HEK293 (cell line): ENCODE results near the gene POU2F2.
A peak's percentile ranks its signal among the peaks of the same experiment; 100 is the strongest.

Experiments
- CTCF ChIA-PET: fragments of 350-600 bp; formaldehyde crosslinking; extraction: SDS; loops from one replicate; lab custom pipeline; 2021; ENCODE audit warnings: antibody characterized with exemption; lab: Yijun Ruan, JAX
- POLR2A ChIA-PET: fragments of 300-600 bp; formaldehyde crosslinking; extraction: SDS; loops from one replicate; lab custom pipeline; 2020; ENCODE audit warnings: antibody characterized with exemption, inconsistent platforms; lab: Yijun Ruan, JAX
- H3K27ac ChIP-seq: fragments of 200-500 bp; sonication (Bioruptor generic); 2 replicates; pipeline ENCODE4 v1.5.1; 2014; ENCODE audit warnings: low read depth, low read length, control low read depth, inconsistent platforms; ENCODE audit errors: extremely low read depth
- H3K36me3 ChIP-seq, 2 experiments: fragments of 200-500 bp in 1 of 2; sonication (Bioruptor generic) in 1 of 2; 1 replicate in 1 of 2; 2 replicates in 1 of 2; pipeline ENCODE4 v1.5.1; 2014 to 2017; ENCODE audit warnings: inconsistent platforms in 2 of 2, low read length in 2 of 2; ENCODE audit not compliant: control insufficient read depth in 2 of 2, insufficient read depth in 1 of 2
- H3K4me1 ChIP-seq: fragments of 200-500 bp; sonication (Bioruptor generic); 2 replicates; pipeline ENCODE4 v1.5.1; 2014; ENCODE audit warnings: mild to moderate bottlenecking, low read length, inconsistent platforms; ENCODE audit not compliant: control insufficient read depth, insufficient read depth
- H3K4me3 ChIP-seq: 2 replicates; pipeline ENCODE4 v1.5.1; 2011; ENCODE audit warnings: low read depth, mild to moderate bottlenecking, control low read depth, low read length, moderate library complexity
- H3K9me3 ChIP-seq: fragments of 200-500 bp; sonication (Bioruptor generic); 2 replicates; pipeline ENCODE4 v1.5.1; 2014; ENCODE audit warnings: low read depth, low read length, inconsistent platforms; ENCODE audit not compliant: control insufficient read depth, insufficient read depth
- FEZF1 ChIP-seq: fragments of 450-650 bp; formaldehyde crosslinking; IDR thresholded peaks from 2 replicates; pipeline ENCODE4 v1.5.1; 2016; ENCODE audit warnings: missing biosample characterization, missing genetic modification characterization
- KLF1 ChIP-seq: fragments of 450-650 bp; formaldehyde crosslinking; IDR thresholded peaks from 2 replicates; pipeline ENCODE4 v1.5.1; 2016; ENCODE audit warnings: missing biosample characterization, missing genetic modification characterization
- KLF9 ChIP-seq: fragments of 450-650 bp; formaldehyde crosslinking; IDR thresholded peaks from 2 replicates; pipeline ENCODE4 v1.5.1; 2016; ENCODE audit warnings: missing biosample characterization, missing genetic modification characterization, low read depth
- RBAK ChIP-seq: fragments of 450-650 bp; formaldehyde crosslinking; IDR thresholded peaks from 2 replicates; pipeline ENCODE4 v1.5.1; 2016; ENCODE audit warnings: missing biosample characterization, missing genetic modification characterization
- SCRT2 ChIP-seq: fragments of 450-650 bp; formaldehyde crosslinking; IDR thresholded peaks from 2 replicates; pipeline ENCODE4 v1.5.1; 2016; ENCODE audit warnings: missing biosample characterization, missing genetic modification characterization
- YY2 ChIP-seq: fragments of 450-650 bp; formaldehyde crosslinking; IDR thresholded peaks from 2 replicates; pipeline ENCODE4 v1.5.1; 2016; ENCODE audit warnings: missing biosample characterization, missing genetic modification characterization
- ZBTB17 ChIP-seq: fragments of 450-650 bp; formaldehyde crosslinking; IDR thresholded peaks from 2 replicates; pipeline ENCODE4 v1.5.1; 2016; ENCODE audit warnings: missing biosample characterization, missing genetic modification characterization
- ZBTB48 ChIP-seq: fragments of 450-650 bp; formaldehyde crosslinking; IDR thresholded peaks from 2 replicates; pipeline ENCODE4 v1.5.1; 2016; ENCODE audit warnings: missing biosample characterization, missing genetic modification characterization
- ZFHX2 ChIP-seq: fragments of 450-650 bp; formaldehyde crosslinking; conservative IDR thresholded peaks from 2 replicates; pipeline ENCODE4 v1.5.1; 2016; ENCODE audit warnings: missing biosample characterization, missing genetic modification characterization
- ZFP41 ChIP-seq: fragments of 450-650 bp; formaldehyde crosslinking; IDR thresholded peaks from 2 replicates; pipeline ENCODE4 v1.5.1; 2016; ENCODE audit warnings: missing biosample characterization, missing genetic modification characterization, borderline replicate concordance
- ZNF10 ChIP-seq: fragments of 450-650 bp; formaldehyde crosslinking; IDR thresholded peaks from 2 replicates; pipeline ENCODE4 v1.5.1; 2017; ENCODE audit warnings: missing biosample characterization, missing genetic modification characterization
- ZNF184 ChIP-seq: fragments of 450-650 bp; IDR thresholded peaks from 2 replicates; pipeline ENCODE4 v1.5.1; 2018; ENCODE audit warnings: missing biosample characterization, mild to moderate bottlenecking, missing genetic modification characterization
- ZNF394 ChIP-seq: fragments of 450-650 bp; formaldehyde crosslinking; IDR thresholded peaks from 2 replicates; pipeline ENCODE4 v1.5.1; 2016; ENCODE audit warnings: missing biosample characterization, missing genetic modification characterization, mild to moderate bottlenecking, moderate library complexity, borderline replicate concordance
- ZNF48 ChIP-seq: fragments of 450-650 bp; formaldehyde crosslinking; IDR thresholded peaks from 2 replicates; pipeline ENCODE4 v1.5.1; 2016; ENCODE audit warnings: missing biosample characterization, missing genetic modification characterization
- ZNF548 ChIP-seq: fragments of 450-650 bp; formaldehyde crosslinking; IDR thresholded peaks from 2 replicates; pipeline ENCODE4 v1.5.1; 2016; ENCODE audit warnings: missing biosample characterization, missing genetic modification characterization
- TF ChIP-seq, protein P1 (sequence below): fragments of 450-650 bp; formaldehyde crosslinking; IDR thresholded peaks from 2 replicates; pipeline ENCODE4 v1.5.1; 2016; ENCODE audit warnings: missing biosample characterization, missing genetic modification characterization
- TF ChIP-seq, protein P2 (sequence below): fragments of 450-650 bp; IDR thresholded peaks from 2 replicates; pipeline ENCODE4 v1.5.1; 2018; ENCODE audit warnings: missing biosample characterization, missing genetic modification characterization
- TF ChIP-seq, protein P3 (sequence below): fragments of 450-650 bp; formaldehyde crosslinking; IDR thresholded peaks from 2 replicates; pipeline ENCODE4 v1.5.1; 2016; ENCODE audit warnings: missing biosample characterization, missing genetic modification characterization
- TF ChIP-seq, protein P4 (sequence below): fragments of 450-650 bp; formaldehyde crosslinking; IDR thresholded peaks from 2 replicates; pipeline ENCODE4 v1.5.1; 2017; ENCODE audit warnings: missing biosample characterization, missing genetic modification characterization
- TF ChIP-seq, protein P5 (sequence below): fragments of 450-650 bp; formaldehyde crosslinking; IDR thresholded peaks from 2 replicates; pipeline ENCODE4 v1.5.1; 2016; ENCODE audit warnings: missing biosample characterization, missing genetic modification characterization

POU2F2 gene

DNA sequence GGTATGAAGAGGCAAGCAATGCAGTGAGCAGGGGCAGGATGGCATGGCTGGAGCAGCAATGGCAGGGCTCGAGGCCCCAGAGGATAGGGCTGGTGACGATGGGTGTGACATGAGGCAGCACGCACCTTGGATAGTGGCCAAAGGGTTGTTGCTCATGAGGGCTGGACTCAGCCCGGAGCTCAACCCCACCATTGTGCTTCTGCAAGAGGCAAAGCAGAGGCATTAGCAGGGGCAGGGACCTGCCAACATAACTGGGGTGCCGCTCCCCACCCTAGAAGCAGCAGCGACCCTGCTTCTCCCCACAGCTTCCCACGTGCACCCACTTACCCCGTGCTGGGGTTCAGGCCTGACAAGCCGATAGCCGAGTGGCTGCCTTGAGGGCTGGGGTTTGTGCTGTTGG is 40.5 kb downstream of the POU2F2 start:
- POLR2A ChIA-PET, result interaction anchor here (0.7 kb wide), 1 partner anchor 229 kb away, joined by 5 read pairs; no protein-coding TSS in a partner anchor
- TF ChIP-seq ZFP41 (tag by site-specific recombination), result no peak
- TF ChIP-seq KLF9, result 0 out of 2 replicates have a peak, but pooled peaks have one; percentile 41
- TF ChIP-seq ZNF394 (tag by site-specific recombination), result no peak
- TF ChIP-seq ZBTB17 (tag by site-specific recombination), result peak; percentile 74
- TF ChIP-seq ZBTB48, result 0 out of 2 replicates have a peak, but pooled peaks have one; percentile 45
- 0 out of 2 replicates have a peak, but pooled peaks have one; percentile 21 for TF ChIP-seq ZFHX2 (tag by site-specific recombination)
- TF ChIP-seq SCRT2 (tag by site-specific recombination), result peak; percentile 45; the same call in 1 of the 2 replicates
- TF ChIP-seq, protein P1, sequence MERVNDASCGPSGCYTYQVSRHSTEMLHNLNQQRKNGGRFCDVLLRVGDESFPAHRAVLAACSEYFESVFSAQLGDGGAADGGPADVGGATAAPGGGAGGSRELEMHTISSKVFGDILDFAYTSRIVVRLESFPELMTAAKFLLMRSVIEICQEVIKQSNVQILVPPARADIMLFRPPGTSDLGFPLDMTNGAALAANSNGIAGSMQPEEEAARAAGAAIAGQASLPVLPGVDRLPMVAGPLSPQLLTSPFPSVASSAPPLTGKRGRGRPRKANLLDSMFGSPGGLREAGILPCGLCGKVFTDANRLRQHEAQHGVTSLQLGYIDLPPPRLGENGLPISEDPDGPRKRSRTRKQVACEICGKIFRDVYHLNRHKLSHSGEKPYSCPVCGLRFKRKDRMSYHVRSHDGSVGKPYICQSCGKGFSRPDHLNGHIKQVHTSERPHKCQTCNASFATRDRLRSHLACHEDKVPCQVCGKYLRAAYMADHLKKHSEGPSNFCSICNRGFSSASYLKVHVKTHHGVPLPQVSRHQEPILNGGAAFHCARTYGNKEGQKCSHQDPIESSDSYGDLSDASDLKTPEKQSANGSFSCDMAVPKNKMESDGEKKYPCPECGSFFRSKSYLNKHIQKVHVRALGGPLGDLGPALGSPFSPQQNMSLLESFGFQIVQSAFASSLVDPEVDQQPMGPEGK (tag by site-specific recombination), result peak; percentile 42; the same call in 1 of the 2 replicates
- TF ChIP-seq KLF1, result peak; percentile 39; the same call in 1 of the 2 replicates
- 0 out of 2 replicates have a peak, but pooled peaks have one; percentile 46 for TF ChIP-seq YY2 (tag by site-specific recombination)
- TF ChIP-seq, all 188 proteins: peak for 8
- Histone ChIP-seq H3K9me3 (no peaks in the 10 kb centered on the region), H3K4me3 (no peak overlapping the region), H3K36me3 (no peaks in the 10 kb centered on the region), H3K27ac (no peak overlapping the region), H3K4me1 (no peaks in the 10 kb centered on the region)
- CTCF ChIA-PET, result interaction anchor here (0.6 to 3.3 kb wide), 5 partner anchors 10 to 23 kb away, joined by 3 to 19 read pairs (median 4); no protein-coding TSS in a partner anchor

DNA sequence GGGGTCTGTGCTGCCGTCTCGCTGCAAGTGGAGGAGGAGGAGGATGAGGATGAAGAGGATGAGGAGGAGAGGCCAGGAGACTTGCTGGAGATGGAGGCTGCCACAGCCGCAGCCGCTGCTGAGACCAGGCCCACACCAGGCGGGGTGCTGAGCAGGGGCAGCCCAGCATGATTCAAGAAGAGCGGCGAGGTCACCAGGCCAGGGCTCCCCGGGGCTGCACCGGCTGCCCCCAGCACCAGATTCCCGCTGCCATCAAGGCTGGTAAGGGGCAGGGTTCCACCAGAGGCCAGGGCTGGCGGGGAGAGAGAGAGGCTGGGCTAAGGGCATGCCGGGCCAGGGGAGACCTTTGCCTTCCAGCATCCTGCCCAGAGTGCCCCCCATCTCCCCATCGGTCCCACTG is 40.9 kb downstream of the POU2F2 start:
- CTCF ChIA-PET, result interaction anchor here (0.9 to 3.3 kb wide), 3 partner anchors 12 to 24 kb away, joined by 3 to 19 read pairs (median 4); no protein-coding TSS in a partner anchor
- 0 out of 2 replicates have a peak overlapping the region, but pooled peaks have one; percentile 9 for H3K27ac ChIP-seq
- H3K4me3 ChIP-seq, result no peak overlapping the region
- no peaks in the 10 kb centered on the region for H3K36me3 ChIP-seq
- POLR2A ChIA-PET, result interaction anchor here (0.7 kb wide), 1 partner anchor 229 kb away, joined by 5 read pairs; no protein-coding TSS in a partner anchor
- H3K9me3 ChIP-seq, result no peaks in the 10 kb centered on the region
- H3K4me1 ChIP-seq, result no peaks in the 10 kb centered on the region
- TF ChIP-seq ZNF10 (tag by site-specific recombination), result 0 out of 2 replicates have a peak, but pooled peaks have one; percentile 15
- TF ChIP-seq, protein P2, sequence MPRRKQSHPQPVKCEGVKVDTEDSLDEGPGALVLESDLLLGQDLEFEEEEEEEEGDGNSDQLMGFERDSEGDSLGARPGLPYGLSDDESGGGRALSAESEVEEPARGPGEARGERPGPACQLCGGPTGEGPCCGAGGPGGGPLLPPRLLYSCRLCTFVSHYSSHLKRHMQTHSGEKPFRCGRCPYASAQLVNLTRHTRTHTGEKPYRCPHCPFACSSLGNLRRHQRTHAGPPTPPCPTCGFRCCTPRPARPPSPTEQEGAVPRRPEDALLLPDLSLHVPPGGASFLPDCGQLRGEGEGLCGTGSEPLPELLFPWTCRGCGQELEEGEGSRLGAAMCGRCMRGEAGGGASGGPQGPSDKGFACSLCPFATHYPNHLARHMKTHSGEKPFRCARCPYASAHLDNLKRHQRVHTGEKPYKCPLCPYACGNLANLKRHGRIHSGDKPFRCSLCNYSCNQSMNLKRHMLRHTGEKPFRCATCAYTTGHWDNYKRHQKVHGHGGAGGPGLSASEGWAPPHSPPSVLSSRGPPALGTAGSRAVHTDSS (tag by site-specific recombination), result peak; percentile 80
- TF ChIP-seq ZNF184 (tag by site-specific recombination), result no peak
- no peak for TF ChIP-seq ZNF48 (tag by site-specific recombination)
- TF ChIP-seq FEZF1, result no peak
- TF ChIP-seq, all 188 proteins: peak for 2

DNA sequence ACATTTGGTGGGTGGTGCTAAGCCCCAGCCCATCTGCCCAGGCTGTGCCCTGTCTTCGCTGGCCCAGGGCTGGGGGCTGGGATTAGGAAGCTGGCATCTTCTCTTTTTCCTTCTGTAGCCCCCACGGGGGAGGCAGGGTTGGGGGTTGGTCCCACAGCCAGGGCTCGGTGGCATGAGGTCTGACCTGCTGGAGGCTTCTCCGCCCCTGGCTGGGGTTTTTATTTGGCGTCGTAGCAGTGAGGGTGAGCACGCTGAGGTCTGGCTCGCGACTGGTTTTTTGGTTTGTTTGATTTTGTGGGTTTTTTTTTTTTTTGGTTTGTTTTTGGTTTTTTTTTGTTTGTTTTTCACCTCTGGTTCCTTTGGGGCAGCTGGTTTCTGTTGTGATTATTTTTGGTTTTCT is 41.6 kb downstream of the POU2F2 start:
- ChIA-PET POLR2A (interaction anchor here (0.7 kb wide), 1 partner anchor 205 kb away, joined by 3 read pairs; no protein-coding TSS in a partner anchor), CTCF (interaction anchor here (0.6 to 3.3 kb wide), 3 partner anchors 18 to 1086 kb away, joined by 3 to 19 read pairs (median 4); no protein-coding TSS in a partner anchor)
- Histone ChIP-seq H3K4me1 (no peaks in the 10 kb centered on the region), H3K36me3 (no peaks in the 10 kb centered on the region), H3K4me3 (no peak overlapping the region), H3K9me3 (no peaks in the 10 kb centered on the region), H3K27ac (no peak overlapping the region)
- TF ChIP-seq, protein P3, sequence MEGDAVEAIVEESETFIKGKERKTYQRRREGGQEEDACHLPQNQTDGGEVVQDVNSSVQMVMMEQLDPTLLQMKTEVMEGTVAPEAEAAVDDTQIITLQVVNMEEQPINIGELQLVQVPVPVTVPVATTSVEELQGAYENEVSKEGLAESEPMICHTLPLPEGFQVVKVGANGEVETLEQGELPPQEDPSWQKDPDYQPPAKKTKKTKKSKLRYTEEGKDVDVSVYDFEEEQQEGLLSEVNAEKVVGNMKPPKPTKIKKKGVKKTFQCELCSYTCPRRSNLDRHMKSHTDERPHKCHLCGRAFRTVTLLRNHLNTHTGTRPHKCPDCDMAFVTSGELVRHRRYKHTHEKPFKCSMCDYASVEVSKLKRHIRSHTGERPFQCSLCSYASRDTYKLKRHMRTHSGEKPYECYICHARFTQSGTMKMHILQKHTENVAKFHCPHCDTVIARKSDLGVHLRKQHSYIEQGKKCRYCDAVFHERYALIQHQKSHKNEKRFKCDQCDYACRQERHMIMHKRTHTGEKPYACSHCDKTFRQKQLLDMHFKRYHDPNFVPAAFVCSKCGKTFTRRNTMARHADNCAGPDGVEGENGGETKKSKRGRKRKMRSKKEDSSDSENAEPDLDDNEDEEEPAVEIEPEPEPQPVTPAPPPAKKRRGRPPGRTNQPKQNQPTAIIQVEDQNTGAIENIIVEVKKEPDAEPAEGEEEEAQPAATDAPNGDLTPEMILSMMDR, result no peak
- TF ChIP-seq RBAK (tag by site-specific recombination) (no peak), ZNF548 (tag by site-specific recombination) (no peak)
- TF ChIP-seq, protein P4, sequence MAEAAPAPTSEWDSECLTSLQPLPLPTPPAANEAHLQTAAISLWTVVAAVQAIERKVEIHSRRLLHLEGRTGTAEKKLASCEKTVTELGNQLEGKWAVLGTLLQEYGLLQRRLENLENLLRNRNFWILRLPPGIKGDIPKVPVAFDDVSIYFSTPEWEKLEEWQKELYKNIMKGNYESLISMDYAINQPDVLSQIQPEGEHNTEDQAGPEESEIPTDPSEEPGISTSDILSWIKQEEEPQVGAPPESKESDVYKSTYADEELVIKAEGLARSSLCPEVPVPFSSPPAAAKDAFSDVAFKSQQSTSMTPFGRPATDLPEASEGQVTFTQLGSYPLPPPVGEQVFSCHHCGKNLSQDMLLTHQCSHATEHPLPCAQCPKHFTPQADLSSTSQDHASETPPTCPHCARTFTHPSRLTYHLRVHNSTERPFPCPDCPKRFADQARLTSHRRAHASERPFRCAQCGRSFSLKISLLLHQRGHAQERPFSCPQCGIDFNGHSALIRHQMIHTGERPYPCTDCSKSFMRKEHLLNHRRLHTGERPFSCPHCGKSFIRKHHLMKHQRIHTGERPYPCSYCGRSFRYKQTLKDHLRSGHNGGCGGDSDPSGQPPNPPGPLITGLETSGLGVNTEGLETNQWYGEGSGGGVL (tag by site-specific recombination), result no peak
- TF ChIP-seq, protein P5, sequence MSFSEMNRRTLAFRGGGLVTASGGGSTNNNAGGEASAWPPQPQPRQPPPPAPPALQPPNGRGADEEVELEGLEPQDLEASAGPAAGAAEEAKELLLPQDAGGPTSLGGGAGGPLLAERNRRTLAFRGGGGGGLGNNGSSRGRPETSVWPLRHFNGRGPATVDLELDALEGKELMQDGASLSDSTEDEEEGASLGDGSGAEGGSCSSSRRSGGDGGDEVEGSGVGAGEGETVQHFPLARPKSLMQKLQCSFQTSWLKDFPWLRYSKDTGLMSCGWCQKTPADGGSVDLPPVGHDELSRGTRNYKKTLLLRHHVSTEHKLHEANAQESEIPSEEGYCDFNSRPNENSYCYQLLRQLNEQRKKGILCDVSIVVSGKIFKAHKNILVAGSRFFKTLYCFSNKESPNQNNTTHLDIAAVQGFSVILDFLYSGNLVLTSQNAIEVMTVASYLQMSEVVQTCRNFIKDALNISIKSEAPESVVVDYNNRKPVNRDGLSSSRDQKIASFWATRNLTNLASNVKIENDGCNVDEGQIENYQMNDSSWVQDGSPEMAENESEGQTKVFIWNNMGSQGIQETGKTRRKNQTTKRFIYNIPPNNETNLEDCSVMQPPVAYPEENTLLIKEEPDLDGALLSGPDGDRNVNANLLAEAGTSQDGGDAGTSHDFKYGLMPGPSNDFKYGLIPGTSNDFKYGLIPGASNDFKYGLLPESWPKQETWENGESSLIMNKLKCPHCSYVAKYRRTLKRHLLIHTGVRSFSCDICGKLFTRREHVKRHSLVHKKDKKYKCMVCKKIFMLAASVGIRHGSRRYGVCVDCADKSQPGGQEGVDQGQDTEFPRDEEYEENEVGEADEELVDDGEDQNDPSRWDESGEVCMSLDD, result no peak
